ENCODE results near the gene LRRC46. TPM values are rescaled to one million over a fixed set of nuclear protein-coding genes. Genes with fewer than 3 reads are reported as not detected.

Gene LRRC46
- total and polyA plus RNA-seq, 2 of the 13 experiments (the other 11 are each of a cell fraction or from before 2014, with no cell fraction given) = 0.09 TPM

DNA sequence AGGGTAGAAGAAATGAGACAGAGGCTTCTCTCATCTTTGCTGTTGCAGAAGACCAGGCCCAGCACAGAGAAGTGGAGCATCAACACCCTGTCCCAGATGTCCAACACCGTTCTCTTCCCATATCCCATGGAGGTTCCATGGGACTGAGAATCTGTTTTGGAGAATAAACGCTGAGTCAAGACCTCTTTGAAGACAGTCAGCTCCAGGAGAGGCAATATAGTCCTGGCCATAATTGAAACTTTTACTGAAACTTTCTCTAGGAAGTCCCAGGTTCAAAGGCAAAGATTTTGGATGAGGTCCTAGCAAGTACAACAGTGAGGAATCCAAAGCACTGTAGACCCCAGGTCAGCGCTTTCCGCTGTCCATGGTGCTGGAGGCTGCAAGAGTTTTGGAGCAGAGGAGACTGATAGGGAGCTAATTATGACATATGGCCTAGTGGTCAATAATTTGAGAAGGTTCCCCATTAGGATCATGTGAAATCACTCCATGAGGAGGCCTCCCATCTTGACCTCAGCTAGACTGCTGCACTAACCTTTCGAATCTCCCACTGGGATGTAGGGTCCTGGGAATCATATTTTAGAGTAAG lies 45.8 kb upstream of the LRRC46 start (continued):
- TF ChIP-seq PRMT3 (CRISPR knock-in tag; IDR thresholded peaks at IDR 0.05; ENCODE audit: borderline replicate concordance, low read depth) (no peak), AHR (CRISPR knock-in tag; IDR thresholded peaks at IDR 0.05) (no peak), SMARCE1 (IDR thresholded peaks at IDR 0.05; ENCODE audit: borderline replicate concordance) (no peak), FOXC1 (CRISPR knock-in tag; IDR thresholded peaks at IDR 0.05; ENCODE audit: borderline replicate concordance) (peak; percentile 48; the same call in 1 of the 2 replicates), ZNF674 (CRISPR knock-in tag; IDR thresholded peaks at IDR 0.05; ENCODE audit: low read depth) (no peak), ZSCAN30 (CRISPR knock-in tag; IDR thresholded peaks at IDR 0.05) (no peak), NR2F2 (IDR thresholded peaks at IDR 0.05; ENCODE audit: borderline replicate concordance, low read depth) (no peak), ZNF256 (CRISPR knock-in tag; conservative IDR thresholded peaks at IDR 0.05) (no peak), ZNF7 (CRISPR knock-in tag; IDR thresholded peaks at IDR 0.05) (0 out of 2 replicates have a peak, but pooled peaks have one; percentile 43), HNRNPK (IDR thresholded peaks at IDR 0.05; ENCODE audit: low read depth, low read length, poor library complexity, severe bottlenecking) (no peak), ZNF781 (CRISPR knock-in tag; IDR thresholded peaks at IDR 0.05; ENCODE audit: borderline replicate concordance, not compliant biosample characterization) (no peak), PBX2 (CRISPR knock-in tag; IDR thresholded peaks at IDR 0.05) (no peak), RFXANK (CRISPR knock-in tag; IDR thresholded peaks at IDR 0.05) (no peak), TRAFD1 (CRISPR knock-in tag; IDR thresholded peaks at IDR 0.05; ENCODE audit: borderline replicate concordance) (no peak), ZBTB38 (CRISPR knock-in tag; IDR thresholded peaks at IDR 0.05) (no peak), ZNF503 (CRISPR knock-in tag; IDR thresholded peaks at IDR 0.05) (no peak), ZNF672 (CRISPR knock-in tag; IDR thresholded peaks at IDR 0.05) (no peak), LCORL (IDR thresholded peaks at IDR 0.05) (no peak), LCORL (CRISPR knock-in tag; IDR thresholded peaks at IDR 0.05) (no peak), ZBTB46 (CRISPR knock-in tag; IDR thresholded peaks at IDR 0.05; ENCODE audit: borderline replicate concordance) (no peak)
- TF ChIP-seq, protein P1, sequence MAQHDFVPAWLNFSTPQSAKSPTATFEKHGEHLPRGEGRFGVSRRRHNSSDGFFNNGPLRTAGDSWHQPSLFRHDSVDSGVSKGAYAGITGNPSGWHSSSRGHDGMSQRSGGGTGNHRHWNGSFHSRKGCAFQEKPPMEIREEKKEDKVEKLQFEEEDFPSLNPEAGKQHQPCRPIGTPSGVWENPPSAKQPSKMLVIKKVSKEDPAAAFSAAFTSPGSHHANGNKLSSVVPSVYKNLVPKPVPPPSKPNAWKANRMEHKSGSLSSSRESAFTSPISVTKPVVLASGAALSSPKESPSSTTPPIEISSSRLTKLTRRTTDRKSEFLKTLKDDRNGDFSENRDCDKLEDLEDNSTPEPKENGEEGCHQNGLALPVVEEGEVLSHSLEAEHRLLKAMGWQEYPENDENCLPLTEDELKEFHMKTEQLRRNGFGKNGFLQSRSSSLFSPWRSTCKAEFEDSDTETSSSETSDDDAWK (CRISPR knock-in tag; IDR thresholded peaks at IDR 0.05) = no peak

Measured in HepG2 (cell line).